Measurements from ENCODE around the gene GALNTL6. TPM values are rescaled to one million over a fixed set of nuclear protein-coding genes. Genes with fewer than 3 reads are reported as not detected.
"Not testable (repeated sequence)": the region's sequence is repeated elsewhere in the genome, so short reads cannot be mapped to it uniquely, and the experiment has no call there.

GALNTL6 gene
- total RNA-seq, 1 experiment from 2014 or later, result not detected

DNA sequence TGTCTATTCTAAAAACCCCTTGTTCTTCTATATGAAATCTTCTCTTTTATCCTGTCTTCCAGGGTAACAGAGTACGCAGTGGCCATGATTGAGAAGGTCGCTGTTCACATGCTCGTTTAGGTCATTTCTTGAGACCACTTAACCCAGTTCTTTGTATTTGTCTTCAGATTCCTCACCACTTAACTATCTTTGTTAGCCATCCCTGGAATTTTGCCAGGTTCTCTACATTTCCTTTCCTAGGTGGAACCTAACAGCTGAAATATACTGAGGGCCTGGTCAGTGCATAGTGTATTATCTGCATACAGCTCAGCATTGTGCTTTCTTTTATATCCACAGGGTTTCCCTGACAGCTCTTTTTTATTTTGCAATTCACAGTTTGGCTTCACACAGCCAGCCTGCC, 1206.5 kb downstream of the GALNTL6 start:
- no peak for TF ChIP-seq ELF1 (IDR thresholded peaks at IDR 0.05; ENCODE audit: borderline replicate concordance, low read depth)
- TF ChIP-seq EZH2phosphoT487 (IDR thresholded peaks at IDR 0.05; ENCODE audit: borderline replicate concordance), result no peak
- TF ChIP-seq, protein P1, sequence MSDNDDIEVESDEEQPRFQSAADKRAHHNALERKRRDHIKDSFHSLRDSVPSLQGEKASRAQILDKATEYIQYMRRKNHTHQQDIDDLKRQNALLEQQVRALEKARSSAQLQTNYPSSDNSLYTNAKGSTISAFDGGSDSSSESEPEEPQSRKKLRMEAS (IDR thresholded peaks at IDR 0.05), result no peak
- TF ChIP-seq TCF7L2 (IDR thresholded peaks at IDR 0.05; ENCODE audit: borderline replicate concordance, extremely low read depth, insufficient read depth, insufficient read length), result no peak
- no peak for TF ChIP-seq YY1 (IDR thresholded peaks at IDR 0.05; ENCODE audit: extremely low read depth, insufficient replicate concordance, low read depth, low read length)
- TF ChIP-seq CEBPB (IDR thresholded peaks at IDR 0.05; ENCODE audit: low read depth), result no peak
- no peak for TF ChIP-seq POLR2A (IDR thresholded peaks at IDR 0.05; ENCODE audit: borderline replicate concordance, extremely low read depth, insufficient read depth, insufficient read length)
- no peak overlapping the region for H3K4me2 ChIP-seq (ENCODE audit: low read length)
- H3K79me2 ChIP-seq (ENCODE audit: insufficient read depth, low read length), result no peaks in the 10 kb centered on the region
- no peak overlapping the region for H3K27ac ChIP-seq (ENCODE audit: low read depth, low read length)
- DNase-seq (ENCODE audit: low read depth, low spot score), result no peak
- no peak overlapping the region for H2AFZ ChIP-seq (ENCODE audit: low read depth, low read length, poor library complexity, severe bottlenecking)
- intact Hi-C loops (cut with micrococcal nuclease), result no loop called here
- H3K9me2 ChIP-seq (ENCODE audit: insufficient read depth), result no peaks in the 10 kb centered on the region
- ChIA-PET RAD21 (ENCODE audit: low non-redundant PET in 1 of 2, low total read pairs in 2 of 2, uncharacterized antibody in 2 of 2, unreplicated experiment in 2 of 2) (no interaction called here), POLR2A (no interaction called here), CTCF (interaction anchor here (1.8 kb wide), 1 partner anchor 240 kb away, joined by 4 read pairs; no protein-coding TSS in a partner anchor)
- BruUV-seq (replicated peaks), result no TSS peak
- no peak overlapping the region for H3K9ac ChIP-seq (ENCODE audit: low read length)
- no peaks in the 10 kb centered on the region for H3K4me1 ChIP-seq (ENCODE audit: control insufficient read depth in 1 of 2, insufficient read depth in 2 of 2, low read length in 2 of 2)
- no peaks in the 10 kb centered on the region for H3K9me3 ChIP-seq (ENCODE audit: control insufficient read depth in 1 of 2, insufficient read depth in 1 of 2, low read depth in 1 of 2, low read length in 2 of 2)
- no peak for ATAC-seq
- H3K27me3 ChIP-seq (ENCODE audit: insufficient read depth, low read length), result no peaks in the 10 kb centered on the region
- H3K4me3 ChIP-seq (replicated peaks in 1 of 2; ENCODE audit: low read depth in 1 of 2, low read length in 2 of 2), result no peak overlapping the region
- H4K20me1 ChIP-seq (ENCODE audit: insufficient read depth), result no peaks in the 10 kb centered on the region
- no peaks in the 10 kb centered on the region for H3K36me3 ChIP-seq (ENCODE audit: control insufficient read depth in 1 of 2, insufficient read depth in 2 of 2, low read length in 2 of 2)

DNA sequence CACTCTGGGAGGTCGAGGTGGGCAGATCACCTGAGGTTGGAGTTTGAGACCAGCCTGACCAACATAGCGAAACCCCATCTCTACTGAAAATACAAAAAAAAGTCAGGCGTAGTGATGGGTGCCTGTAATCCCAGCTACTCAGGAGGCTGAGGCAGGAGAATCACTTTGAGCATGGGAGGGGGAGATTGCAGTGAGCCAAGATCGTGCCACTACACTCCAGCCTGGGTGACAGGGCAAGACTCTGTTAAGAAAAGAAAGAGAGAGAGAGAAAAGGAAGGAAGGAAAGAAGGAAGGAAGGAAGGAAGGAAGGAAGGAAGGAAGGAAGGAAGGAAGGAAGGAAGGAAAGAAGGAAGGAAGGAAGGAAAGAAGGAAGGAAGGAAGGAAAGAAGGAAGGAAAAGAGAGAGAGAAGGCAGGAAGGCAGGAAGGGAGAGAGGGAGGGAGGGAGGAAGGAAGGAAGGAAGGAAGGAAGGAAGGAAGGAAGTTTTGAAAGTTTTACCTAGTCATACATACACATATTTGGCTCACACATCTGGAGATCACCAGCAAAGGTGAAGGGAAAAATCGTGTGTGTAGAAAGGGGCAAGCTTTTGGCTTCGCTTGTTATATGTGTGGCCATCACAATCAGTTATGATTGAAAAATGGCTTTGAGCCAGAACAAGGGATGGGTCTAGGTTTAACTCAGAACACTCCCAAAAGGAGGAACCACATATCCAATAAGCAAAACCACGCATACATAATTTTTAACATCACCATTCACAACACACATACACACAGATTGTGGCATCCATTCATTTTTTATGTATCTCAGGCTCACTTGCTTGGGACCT, 1208.8 kb downstream of the GALNTL6 start:
- H3K79me2 ChIP-seq (ENCODE audit: insufficient read depth, low read length); BruUV-seq (replicated peaks); H3K4me2 ChIP-seq (ENCODE audit: low read length); RAD21 ChIA-PET (ENCODE audit: low non-redundant PET in 1 of 2, low total read pairs in 2 of 2, uncharacterized antibody in 2 of 2, unreplicated experiment in 2 of 2); intact Hi-C loops (cut with micrococcal nuclease); H3K4me1 ChIP-seq (ENCODE audit: control insufficient read depth in 1 of 2, insufficient read depth in 2 of 2, low read length in 2 of 2); H3K9ac ChIP-seq (ENCODE audit: low read length); H4K20me1 ChIP-seq (ENCODE audit: insufficient read depth); ATAC-seq; H3K36me3 ChIP-seq (ENCODE audit: control insufficient read depth in 1 of 2, insufficient read depth in 2 of 2, low read length in 2 of 2); H3K9me3 ChIP-seq (ENCODE audit: control insufficient read depth in 1 of 2, insufficient read depth in 1 of 2, low read depth in 1 of 2, low read length in 2 of 2); H2AFZ ChIP-seq (ENCODE audit: low read depth, low read length, poor library complexity, severe bottlenecking); H3K4me3 ChIP-seq (replicated peaks in 1 of 2; ENCODE audit: low read depth in 1 of 2, low read length in 2 of 2); DNase-seq (ENCODE audit: low read depth, low spot score); H3K27ac ChIP-seq (ENCODE audit: low read depth, low read length); H3K9me2 ChIP-seq (ENCODE audit: insufficient read depth); H3K27me3 ChIP-seq (ENCODE audit: insufficient read depth, low read length); POLR2A ChIA-PET: not testable (repeated sequence)
- CTCF ChIA-PET, result interaction anchor here (0.5 to 3.2 kb wide), 8 partner anchors 8 to 472 kb away, joined by 3 to 58 read pairs (median 4); no protein-coding TSS in a partner anchor
